Breast epithelium (tissue), 3 donors: Measurements from ENCODE around the gene ROR1.

ENCODE experiments used
- POLR2A ChIP-seq: fragments of 450-650 bp; IDR thresholded peaks from one replicate; pipeline ENCODE4 v1.6.1; 2016; ENCODE audit warnings: antibody characterized with exemption, mild to moderate bottlenecking, moderate library complexity
- POLR2AphosphoS5 ChIP-seq, 3 donors: sonication (generic); formaldehyde crosslinking; IDR thresholded peaks; one replicate each; pipeline ENCODE4 v1.6.1; 2017; ENCODE audit warnings: antibody characterized with exemption in 3 of 3
- TF ChIP-seq, protein P1 (sequence below), 3 donors: fragments of 450-650 bp; IDR thresholded peaks; one replicate each; pipeline ENCODE4 v1.5.1; 2016 to 2017; ENCODE audit warnings: antibody characterized with exemption in 3 of 3, mild to moderate bottlenecking in 3 of 3, moderate library complexity in 3 of 3

GRCh38 chr1:63882048-63882704, 108.4 kb downstream of the ROR1 start:
- TF ChIP-seq, protein P1, sequence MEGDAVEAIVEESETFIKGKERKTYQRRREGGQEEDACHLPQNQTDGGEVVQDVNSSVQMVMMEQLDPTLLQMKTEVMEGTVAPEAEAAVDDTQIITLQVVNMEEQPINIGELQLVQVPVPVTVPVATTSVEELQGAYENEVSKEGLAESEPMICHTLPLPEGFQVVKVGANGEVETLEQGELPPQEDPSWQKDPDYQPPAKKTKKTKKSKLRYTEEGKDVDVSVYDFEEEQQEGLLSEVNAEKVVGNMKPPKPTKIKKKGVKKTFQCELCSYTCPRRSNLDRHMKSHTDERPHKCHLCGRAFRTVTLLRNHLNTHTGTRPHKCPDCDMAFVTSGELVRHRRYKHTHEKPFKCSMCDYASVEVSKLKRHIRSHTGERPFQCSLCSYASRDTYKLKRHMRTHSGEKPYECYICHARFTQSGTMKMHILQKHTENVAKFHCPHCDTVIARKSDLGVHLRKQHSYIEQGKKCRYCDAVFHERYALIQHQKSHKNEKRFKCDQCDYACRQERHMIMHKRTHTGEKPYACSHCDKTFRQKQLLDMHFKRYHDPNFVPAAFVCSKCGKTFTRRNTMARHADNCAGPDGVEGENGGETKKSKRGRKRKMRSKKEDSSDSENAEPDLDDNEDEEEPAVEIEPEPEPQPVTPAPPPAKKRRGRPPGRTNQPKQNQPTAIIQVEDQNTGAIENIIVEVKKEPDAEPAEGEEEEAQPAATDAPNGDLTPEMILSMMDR (IDR thresholded peaks at IDR 0.05): no peak
- TF ChIP-seq POLR2AphosphoS5 (IDR thresholded peaks at IDR 0.05): no peak
- TF ChIP-seq POLR2A: no peak
